Ascending aorta (tissue), 2 donors: ENCODE results near the gene MEDAG. TPM values are rescaled to one million over a fixed set of nuclear protein-coding genes. Genes with fewer than 3 reads are reported as not detected.

Experiments used
- DNase-seq, 2 donors: peaks; one replicate each; pipeline ENCODE4 v3.0.0-alpha.2; 2019; ENCODE audit warnings: low spot score in 2 of 2
- H3K27ac ChIP-seq, 2 donors: fragments of 200-600 bp; sonication (generic); one replicate each; pipeline ENCODE4 v1.5.1; 2016 to 2017; ENCODE audit warnings: mild to moderate bottlenecking in 1 of 2
- H3K27me3 ChIP-seq: fragments of 200-600 bp; sonication (generic); one replicate; pipeline ENCODE4 v1.5.1; 2017
- H3K36me3 ChIP-seq, 2 donors: fragments of 200-600 bp; sonication (generic); one replicate each; pipeline ENCODE4 v1.5.1; 2016
- H3K4me1 ChIP-seq, 2 donors: fragments of 200-600 bp; sonication (generic); one replicate each; pipeline ENCODE4 v1.5.1; 2016 to 2017; ENCODE audit warnings: mild to moderate bottlenecking in 1 of 2
- H3K4me3 ChIP-seq, 2 donors: fragments of 200-600 bp; sonication (generic); one replicate each; pipeline ENCODE4 v1.5.1; 2016 to 2017; ENCODE audit warnings: mild to moderate bottlenecking in 1 of 2
- H3K9me3 ChIP-seq, 2 donors: fragments of 200-600 bp; sonication (generic); one replicate each; pipeline ENCODE4 v1.5.1; 2016
- intact Hi-C: fragments of 100-400 bp; cut with DNase I; formaldehyde crosslinking; loops from one replicate; pipeline ENCODE4 v1.15.1; 2023
- total RNA-seq: library from RNA; depleted of rRNA; stranded (reverse); fragments of >200 nt; gene quantifications from one replicate; pipeline ENCODE4 v1.1.0, GENCODE V29; 2016
- TF ChIP-seq, protein P1 (sequence below), 3 experiments: fragments of 200-600 bp in 2 of 3; fragments of 450-650 bp in 1 of 3; sonication (generic) in 2 of 3; IDR thresholded peaks; one replicate each; pipeline ENCODE4 v1.5.1; 2016 to 2019; ENCODE audit warnings: antibody characterized with exemption in 3 of 3, mild to moderate bottlenecking in 1 of 3, moderate library complexity in 1 of 3

Gene MEDAG
- total RNA-seq, 1 donor from 2014 or later: 98.8 TPM

GRCh38 chr13:30907121-30907861, 1.2 kb downstream of the MEDAG start:
- DNase-seq: peak in 1 of 2 donors; percentile 75
- TF ChIP-seq, protein P1, sequence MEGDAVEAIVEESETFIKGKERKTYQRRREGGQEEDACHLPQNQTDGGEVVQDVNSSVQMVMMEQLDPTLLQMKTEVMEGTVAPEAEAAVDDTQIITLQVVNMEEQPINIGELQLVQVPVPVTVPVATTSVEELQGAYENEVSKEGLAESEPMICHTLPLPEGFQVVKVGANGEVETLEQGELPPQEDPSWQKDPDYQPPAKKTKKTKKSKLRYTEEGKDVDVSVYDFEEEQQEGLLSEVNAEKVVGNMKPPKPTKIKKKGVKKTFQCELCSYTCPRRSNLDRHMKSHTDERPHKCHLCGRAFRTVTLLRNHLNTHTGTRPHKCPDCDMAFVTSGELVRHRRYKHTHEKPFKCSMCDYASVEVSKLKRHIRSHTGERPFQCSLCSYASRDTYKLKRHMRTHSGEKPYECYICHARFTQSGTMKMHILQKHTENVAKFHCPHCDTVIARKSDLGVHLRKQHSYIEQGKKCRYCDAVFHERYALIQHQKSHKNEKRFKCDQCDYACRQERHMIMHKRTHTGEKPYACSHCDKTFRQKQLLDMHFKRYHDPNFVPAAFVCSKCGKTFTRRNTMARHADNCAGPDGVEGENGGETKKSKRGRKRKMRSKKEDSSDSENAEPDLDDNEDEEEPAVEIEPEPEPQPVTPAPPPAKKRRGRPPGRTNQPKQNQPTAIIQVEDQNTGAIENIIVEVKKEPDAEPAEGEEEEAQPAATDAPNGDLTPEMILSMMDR (IDR thresholded peaks at IDR 0.05): no peak
- Histone ChIP-seq H3K36me3 (peaks cover 0 to 8% of the 10 kb centered on the region in 2 donors), H3K4me3 (peak overlapping the region; percentile 56 to 81), H3K27ac (peak overlapping the region; percentile 95 to 98), H3K9me3 (no peaks in the 10 kb centered on the region), H3K27me3 (no peaks in the 10 kb centered on the region), H3K4me1 (peaks cover 5 to 29% of the 10 kb centered on the region in 2 donors)
- intact Hi-C loops: loop anchor here (2.0 to 10.0 kb wide), 4 partner anchors 42 to 500 kb away; partner anchors contain the start of gene HMGB1

DNA sequence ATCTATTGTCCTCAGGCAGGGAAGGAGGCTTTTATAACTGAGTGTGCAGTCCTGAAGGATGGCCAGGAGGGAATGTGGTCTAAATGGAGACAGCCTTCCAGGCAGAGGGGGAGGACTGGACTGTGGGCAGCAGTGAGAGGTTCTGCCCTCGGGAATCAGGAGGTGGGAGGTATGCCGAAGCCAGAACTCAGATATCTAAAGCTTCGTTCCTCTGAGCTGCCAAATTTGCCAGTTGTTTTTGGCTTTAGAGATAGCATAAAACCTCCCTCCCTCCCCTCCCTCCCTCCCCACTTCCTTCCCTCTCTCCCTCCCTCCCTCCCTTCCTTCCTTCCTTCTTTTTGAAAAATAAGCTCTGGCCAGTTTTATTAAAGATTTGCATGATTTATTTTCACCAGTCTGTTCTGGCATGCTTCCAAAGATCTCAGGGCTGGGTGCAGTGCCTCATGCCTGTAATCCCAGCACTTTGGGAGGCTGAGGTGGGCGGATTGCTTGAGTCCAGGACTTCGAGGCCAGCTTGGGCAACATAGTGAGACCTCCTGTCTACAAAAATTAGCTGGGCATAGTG, 2.4 kb downstream of the MEDAG start:
- no peaks in the 10 kb centered on the region for H3K27me3 ChIP-seq
- peak overlapping the region; percentile 95 to 98 for H3K27ac ChIP-seq
- intact Hi-C loops: loop anchor here (2.0 to 10.0 kb wide), 5 partner anchors 68 to 501 kb away; partner anchors contain the start of gene HMGB1
- peak in 1 of 2 donors; percentile 83 for DNase-seq
- H3K4me3 ChIP-seq: peak overlapping the region; percentile 56 to 81
- TF ChIP-seq, protein P1 (IDR thresholded peaks at IDR 0.05): no peak
- H3K36me3 ChIP-seq: peaks cover 0 to 8% of the 10 kb centered on the region in 2 donors
- H3K4me1 ChIP-seq: peaks cover 5 to 38% of the 10 kb centered on the region in 2 donors
- no peaks in the 10 kb centered on the region for H3K9me3 ChIP-seq

- DNase-seq: no peak
- Histone ChIP-seq H3K4me3 (peak overlapping the region in 1 of 2 donors; percentile 39), H3K9me3 (no peaks in the 10 kb centered on the region), H3K27ac (peak overlapping the region in 1 of 2 donors; percentile 4), H3K27me3 (no peaks in the 10 kb centered on the region), H3K36me3 (peaks cover 0 to 17% of the 10 kb centered on the region in 2 donors), H3K4me1 (peaks cover 5 to 36% of the 10 kb centered on the region in 2 donors)
- intact Hi-C loops: no loop called here
- TF ChIP-seq, protein P1 (IDR thresholded peaks at IDR 0.05): no peak
Measured at GRCh38 chr13:30910676-30911075, 4.6 kb downstream of the MEDAG start.

- intact Hi-C loops: no loop called here
- peaks cover 5 to 23% of the 10 kb centered on the region in 2 donors for H3K4me1 ChIP-seq
- DNase-seq: no peak
- no peaks in the 10 kb centered on the region for H3K9me3 ChIP-seq
- H3K36me3 ChIP-seq: peaks cover 11 to 66% of the 10 kb centered on the region in 2 donors
- H3K27me3 ChIP-seq: no peaks in the 10 kb centered on the region
- no peak overlapping the region for H3K27ac ChIP-seq
- TF ChIP-seq, protein P1 (IDR thresholded peaks at IDR 0.05): no peak
- H3K4me3 ChIP-seq: no peak overlapping the region
Measured at GRCh38 chr13:30915691-30916541, 9.8 kb downstream of the MEDAG start.

DNA sequence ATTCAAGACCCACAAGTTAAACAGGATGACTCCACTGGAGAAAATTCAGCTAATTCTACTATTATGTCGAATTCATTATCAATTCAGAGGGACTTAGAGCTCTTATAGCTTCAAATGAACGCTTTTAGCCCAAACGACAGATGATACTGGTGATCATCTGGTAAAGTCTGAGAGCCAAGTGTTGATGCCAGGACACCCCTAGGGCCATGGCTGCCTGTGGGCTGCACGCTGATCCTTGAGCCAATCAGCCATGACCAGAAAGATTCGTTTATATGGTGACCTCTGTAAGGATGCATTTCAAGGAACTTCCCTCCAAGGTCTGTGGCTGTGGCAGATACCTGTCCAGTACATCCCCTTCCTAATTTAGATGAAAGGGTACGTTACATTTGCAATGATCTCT, 10.9 kb downstream of the MEDAG start:
- Histone ChIP-seq H3K27me3 (no peaks in the 10 kb centered on the region), H3K4me1 (peaks cover 0 to 14% of the 10 kb centered on the region in 2 donors), H3K9me3 (no peaks in the 10 kb centered on the region), H3K27ac (no peak overlapping the region), H3K36me3 (peaks cover 22 to 69% of the 10 kb centered on the region in 2 donors), H3K4me3 (no peak overlapping the region)
- intact Hi-C loops: no loop called here
- DNase-seq: no peak
- TF ChIP-seq, protein P1 (IDR thresholded peaks at IDR 0.05): no peak
